GM18870 (cell line): ENCODE results near the gene AK2.
"Not testable (repeated sequence)": the region's sequence is repeated elsewhere in the genome, so short reads cannot be mapped to it uniquely, and the experiment has no call there.

Source experiments
- ATAC-seq: cut with Tn5 transposase; IDR thresholded peaks from one replicate; pipeline ENCODE4 v1.9.1; 2021; ENCODE audit warnings: moderate library complexity; ENCODE audit not compliant: unreplicated experiment

Gene AK2

DNA sequence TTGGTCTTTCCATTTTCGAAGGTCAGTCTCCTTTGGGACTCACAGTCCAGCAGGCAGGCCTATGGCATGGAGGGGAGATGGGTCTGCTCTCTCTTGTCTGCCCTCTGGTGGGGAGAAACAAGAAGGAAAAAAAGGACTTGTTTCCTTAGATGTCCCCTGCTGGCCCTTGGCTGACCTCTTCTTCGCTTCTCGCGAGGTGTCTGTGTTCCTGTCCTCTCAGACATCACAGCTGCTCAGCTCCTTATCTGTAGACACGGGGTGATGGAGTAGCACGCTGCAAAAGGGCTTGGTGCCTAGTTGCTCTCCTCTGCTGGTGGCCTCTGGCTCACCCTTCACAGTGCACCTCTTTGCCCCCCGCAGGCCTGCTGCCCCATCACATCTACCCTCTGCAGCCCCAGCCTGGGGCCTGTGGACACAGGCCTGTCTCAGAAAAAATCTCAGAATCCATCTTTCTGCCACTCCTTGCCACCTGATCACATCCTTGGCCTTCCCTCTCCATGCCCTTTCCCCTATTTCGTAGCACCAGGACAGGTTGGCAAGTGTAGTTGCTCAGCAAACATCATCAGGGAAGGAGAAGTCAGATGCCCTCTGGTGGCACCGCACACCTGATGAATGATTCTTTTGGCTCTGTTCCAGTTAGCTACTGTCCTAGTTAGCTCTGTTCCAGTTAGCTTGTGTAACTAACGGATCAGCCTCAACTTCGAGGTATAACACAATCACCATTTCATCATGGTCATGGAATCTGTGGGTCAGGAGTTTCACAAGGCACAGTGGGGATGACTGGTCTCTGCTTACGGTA, 18.7 kb upstream of the AK2 start:
- no peak for ATAC-seq

DNA sequence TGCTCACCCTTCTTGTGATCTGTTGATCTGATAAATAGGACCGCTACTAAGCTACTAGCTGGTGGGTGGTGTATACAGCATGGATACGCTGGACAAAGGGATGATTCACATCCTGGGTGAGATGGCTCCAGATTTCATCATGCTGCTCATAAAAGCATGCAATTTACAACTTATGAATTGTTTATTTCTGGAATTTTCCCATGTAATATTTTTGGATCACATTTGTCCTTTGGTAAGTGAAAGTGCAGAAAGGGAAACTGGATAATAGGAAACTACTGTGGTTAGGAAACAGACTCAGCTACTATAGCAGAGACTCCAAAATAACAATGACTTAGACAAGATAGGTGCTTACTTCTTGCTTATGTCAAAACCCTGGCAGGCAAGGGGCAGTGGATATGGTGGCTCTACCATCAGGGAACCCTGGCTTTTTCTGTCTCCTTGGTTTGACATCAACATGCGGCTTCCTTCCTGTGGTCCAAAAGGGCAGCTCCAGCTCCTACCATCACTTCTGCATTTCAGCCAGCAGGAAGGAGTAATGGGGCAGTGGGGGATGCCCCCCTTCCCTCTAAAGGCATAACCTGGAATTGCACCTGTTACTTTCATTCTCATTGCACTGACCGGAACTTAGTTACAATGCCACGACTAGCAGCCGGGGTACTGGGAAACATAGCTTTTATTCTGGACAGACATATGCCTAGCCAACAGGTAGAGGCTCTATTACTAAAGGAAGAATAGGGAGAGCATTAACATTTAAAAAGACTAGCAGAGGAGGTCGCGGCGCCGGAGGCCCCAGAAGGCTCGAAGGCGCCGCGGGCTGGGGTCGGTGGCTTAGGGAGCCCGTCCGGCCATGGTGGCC, 13.8 kb upstream of the AK2 start:
- no peak for ATAC-seq

DNA sequence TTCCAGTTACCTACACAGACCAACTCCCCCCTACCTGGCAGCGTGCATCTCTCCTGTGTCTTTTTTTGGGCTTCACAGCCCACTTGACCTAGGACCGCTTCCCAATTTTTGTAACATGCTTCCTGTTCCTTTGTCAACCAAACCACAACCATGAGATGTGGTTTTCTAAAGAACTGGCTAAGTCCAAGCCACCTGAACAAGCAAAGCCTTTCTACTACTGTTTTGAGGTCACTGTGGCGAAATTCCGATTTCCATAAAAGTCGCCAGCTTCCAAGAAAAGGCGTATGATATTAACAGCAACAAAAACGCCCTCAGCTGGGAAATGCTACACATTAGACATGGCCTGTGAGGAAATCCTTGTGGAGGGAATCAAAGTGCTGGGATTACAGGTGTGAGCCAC, 12.7 kb upstream of the AK2 start:
- no peak for ATAC-seq

DNA sequence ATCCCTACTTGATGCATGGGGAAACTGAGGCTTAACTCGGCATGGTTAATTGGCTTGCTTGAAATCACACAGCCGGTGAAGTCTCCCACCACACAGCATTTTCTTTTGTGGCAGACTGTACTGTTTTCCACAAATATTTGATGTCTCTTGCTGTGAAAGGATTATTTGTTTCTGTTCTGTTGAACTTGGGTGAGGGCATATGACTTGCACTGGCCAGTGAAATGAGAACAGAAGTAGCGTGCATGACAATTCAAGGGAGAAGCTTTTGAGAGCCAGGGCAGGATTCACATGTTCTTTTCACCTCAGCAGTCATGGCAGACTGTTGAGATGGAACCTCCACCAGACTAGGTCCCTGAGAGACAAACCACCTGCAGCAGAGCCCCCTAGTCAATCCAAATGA, 11.7 kb upstream of the AK2 start:
- ATAC-seq: no peak

DNA sequence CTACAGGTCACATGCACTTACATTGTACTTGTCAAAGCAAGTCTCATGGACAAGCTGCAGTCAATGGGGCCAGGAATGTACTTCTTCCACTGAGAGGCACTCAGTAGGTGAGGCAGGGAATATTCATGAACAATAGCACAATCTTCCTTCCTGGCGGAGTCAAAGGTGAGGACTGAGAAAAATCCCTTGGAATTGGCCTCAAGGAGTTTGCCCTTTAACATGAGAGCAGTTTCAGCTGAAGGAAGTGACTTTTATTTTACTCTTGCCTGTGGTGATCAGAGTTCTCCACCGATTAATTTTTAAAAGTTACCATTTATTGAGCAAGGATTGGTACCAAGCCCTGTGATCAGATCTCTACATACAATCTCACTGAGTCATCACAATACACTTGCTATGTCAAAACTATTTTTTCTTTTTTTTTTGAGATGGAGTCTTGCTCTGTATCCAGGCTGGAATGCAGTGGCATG, 11.2 kb upstream of the AK2 start:
- no peak for ATAC-seq

DNA sequence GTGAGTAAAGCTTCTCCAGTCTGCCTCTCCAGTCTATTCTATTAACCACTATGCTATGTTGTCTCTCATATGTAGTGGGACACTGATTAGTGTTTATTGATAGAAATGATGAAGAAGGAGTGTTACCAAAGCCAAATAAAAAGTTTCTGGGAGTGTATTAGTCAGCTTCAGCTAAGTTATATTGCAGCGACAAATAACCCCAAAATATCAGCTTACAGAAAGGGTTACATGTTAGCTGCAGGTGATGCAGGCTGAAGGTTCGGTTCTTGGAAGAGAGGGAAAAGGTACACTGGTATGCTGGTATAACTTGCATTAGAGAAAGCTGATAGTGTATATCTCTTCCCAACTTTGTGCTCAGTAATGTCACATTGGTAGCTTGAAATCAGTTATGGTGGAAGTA, 10.6 kb upstream of the AK2 start:
- no peak for ATAC-seq

DNA sequence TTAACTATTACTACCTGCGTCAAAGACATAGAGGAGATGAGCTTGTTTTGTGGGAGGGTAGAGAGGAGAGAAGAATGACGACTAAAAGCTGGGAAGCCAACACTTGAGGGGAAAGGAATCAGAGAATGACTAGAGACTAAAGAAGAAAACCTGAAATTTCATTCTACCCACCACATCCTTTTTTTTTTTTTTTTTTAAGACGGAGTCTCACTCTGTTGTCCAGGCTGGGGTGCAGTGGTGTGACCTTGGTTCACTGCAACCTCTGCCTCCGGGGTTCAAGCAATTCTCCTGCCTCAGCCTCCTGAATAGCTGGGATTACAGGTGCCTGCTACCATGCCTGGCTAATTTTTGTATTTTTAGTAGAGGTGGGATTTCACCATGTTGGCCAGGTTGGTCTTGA, 9.6 kb upstream of the AK2 start:
- not testable (repeated sequence) for ATAC-seq

DNA sequence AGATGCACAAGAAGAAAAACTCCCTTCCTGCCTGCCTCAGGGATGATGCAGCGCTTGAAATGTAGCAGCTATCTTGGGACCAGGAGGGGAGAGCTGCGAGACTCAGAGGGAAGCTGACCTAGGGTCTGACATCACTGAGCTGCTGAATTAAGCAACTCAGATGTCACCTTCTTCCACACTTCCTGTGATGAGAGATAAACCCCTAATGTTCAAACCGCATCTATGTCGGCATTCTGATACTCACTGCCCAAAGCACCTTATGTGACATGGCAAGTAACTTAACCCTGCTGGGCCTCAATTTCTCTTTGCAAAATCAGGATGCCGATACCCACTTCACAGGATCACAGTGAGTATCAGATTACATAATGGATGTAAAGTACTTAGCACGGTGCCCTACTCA, 9.1 kb upstream of the AK2 start:
- no peak for ATAC-seq

DNA sequence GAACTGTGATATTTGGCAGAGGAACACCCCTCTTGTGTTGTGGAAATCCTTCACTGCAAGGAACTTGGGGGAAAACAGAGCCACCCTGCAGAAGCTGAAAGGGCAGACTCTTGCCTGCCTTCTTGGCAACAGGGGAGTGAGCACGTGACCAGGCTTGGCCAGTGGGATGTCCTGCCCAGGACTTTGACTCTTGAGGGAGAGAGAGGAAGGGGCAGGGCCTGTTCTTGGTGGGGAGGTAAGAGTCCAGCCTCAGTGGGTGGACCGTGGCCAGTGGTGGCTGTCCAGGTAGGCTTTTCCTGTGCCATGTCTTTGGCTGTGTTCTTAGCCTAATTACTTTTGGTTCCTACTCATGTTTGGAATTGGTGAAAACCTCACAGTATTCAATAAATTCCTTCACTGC, 8.6 kb upstream of the AK2 start:
- ATAC-seq: no peak

DNA sequence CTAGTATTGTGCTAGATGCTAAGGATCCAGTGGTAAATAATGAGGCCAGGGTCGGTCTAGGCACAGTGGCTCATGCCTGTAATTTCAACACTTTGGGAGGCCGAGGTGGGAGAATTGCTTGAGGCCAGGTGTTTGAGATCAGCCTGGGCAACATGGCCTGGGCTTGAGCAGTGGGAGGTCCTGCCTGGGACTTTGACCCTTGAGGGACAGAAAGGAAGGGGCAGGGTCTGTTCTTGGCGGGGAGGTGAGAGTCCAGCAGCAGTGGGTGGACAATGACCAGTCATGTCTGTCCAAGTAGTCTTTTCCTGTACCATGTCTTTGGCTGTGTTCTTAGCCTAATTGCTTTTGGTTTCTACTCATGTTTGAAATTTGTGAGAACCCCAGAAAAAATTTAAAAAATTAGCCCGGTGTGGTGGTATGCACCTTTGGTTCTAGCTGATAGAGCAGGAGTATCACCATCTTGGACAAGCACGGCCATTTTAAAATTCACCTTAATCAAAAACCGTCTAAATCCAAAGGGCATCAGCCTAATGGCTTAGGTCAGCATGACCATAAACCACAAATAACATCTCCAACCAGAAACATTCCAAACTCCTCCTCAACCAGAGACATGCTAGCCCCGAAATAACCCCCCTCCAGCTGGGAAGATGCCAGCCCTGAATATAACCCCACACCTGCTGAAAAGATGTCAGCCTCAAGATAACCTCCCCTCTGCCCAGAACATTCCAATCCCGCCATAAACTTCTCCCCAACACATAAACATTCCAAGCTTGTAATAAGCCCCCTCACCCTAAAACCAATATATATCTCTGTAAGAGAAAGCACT, 6.8 kb upstream of the AK2 start:
- no peak for ATAC-seq

DNA sequence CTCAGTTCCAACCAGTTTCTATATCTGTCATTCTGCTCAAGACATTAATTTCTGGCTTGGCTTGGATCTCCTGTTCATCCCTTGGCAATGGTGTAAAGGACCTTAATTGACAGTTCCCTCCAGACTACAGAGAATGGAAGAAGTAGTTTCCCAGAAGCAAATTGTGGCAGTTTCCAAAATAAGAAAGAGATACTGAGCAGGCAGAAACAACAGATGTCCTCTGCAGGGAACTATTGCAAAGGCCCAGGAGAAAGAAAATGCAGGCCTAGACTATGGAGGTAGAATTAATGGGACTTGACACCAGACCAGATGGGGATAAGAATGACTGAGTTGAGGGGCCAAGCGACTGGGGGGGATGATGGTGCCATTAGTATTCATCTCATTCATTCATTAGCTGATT, 6.1 kb upstream of the AK2 start:
- no peak for ATAC-seq

DNA sequence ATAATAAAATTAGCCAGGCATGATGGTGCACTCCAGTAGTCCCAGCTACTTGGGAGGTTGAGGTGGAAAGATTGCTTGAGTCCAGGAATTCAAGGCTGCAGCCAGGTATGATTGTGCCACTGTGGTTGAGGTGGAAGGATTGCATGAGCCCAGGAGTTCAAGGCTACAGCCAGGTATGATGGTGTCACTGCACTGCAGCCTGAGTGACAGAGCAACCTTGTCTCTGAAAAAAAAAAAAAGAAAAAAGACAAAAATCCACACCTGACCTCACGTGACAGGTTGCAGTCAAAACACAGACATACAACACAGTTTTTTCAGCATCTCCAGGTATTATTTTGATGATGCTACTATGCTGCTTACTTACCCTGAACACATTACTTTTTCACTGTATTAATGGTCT, 4.3 kb upstream of the AK2 start:
- no peak for ATAC-seq

DNA sequence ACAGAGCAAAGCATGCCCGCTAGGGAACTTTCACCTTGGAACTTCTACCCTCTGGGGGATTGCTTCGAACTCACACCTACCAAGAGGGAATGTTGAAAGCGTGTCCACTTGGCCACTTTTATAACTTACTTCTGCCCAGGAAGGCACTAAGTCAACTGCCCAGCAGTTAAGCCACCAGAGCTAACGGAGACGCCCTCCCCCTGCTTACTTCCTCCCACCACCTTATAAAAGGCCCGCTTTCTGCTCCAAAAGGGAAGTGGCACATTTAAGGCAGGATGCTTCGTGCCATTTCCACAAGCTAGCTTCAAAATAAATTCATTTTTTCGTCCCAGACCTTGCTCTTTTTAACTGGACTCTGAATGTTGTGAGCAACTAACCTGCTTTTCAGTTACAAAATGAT, 3.2 kb upstream of the AK2 start:
- ATAC-seq: no peak

DNA sequence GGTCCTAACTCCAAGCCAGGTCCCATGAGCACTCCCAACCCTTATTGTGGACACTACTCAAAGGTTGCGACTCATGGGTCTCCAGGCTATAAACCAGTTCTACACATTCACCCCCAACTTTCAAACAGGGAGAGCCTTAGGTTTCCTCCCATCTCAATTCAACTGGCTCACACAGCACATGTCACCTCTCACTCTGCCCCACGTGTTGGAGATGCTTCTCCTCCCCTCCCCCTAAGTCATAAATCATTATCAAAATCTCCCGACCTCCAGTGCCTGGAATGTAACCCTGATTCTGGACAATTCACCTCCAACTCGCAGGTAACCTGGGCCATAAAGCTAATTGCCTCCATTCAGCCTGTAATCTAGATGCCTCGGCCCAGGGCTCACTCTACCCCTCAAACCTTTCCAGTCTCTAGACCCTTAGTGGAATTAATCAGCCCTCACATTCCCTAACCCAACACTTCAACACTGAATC, 595 bp downstream of the AK2 start:
- ATAC-seq: no peak

DNA sequence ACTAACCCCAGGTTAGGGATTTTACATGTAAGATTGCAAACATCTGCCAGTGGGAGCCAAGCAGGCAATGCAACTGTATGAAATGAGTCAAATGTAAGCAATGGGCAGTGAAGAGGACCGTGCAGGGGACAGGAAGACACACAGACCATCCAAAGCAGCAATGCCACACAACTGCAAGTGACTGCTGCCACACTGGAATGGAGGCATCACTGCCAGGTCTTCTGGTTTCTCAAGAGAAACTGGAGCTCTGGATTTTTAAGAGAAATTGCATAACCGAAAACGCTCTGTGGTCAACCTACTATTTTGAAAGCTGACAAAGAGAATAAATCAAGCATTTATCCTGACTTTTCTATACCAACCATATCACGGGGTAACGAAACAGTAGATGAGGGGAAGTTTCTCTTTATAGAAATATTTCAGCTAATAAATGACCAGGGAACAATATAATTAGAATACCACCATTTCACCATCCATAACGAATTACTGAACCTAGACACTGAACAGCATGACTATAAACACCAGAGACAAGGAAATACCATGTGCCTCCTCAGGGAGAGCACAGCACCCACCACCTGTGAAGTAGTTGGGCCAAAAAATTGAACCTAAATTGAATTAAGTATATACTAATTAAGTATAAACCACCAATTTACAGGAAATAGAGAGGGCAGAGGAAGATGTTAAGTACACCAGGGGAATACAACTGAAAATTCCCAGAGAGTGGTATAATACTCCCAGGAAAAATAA, 4.4 kb downstream of the AK2 start:
- ATAC-seq: no peak

DNA sequence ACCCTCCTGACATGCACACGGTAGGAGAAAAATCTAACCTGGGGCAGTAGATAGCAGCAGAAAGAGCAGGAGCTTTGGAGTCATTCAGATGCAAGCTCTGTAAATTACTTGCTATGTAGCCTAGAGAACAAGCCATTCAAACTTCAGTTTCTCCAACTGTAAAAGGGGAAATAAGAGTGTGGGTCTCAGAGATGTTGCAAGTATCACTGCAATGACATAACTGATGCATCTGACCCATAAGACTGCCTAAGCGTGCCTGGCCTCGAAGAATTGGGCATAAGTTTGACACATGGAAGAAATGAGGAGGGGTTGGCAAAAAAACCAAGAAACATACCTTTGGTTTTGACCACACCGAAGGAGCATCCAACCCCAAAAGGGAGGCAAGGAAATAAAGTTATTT, 5.2 kb downstream of the AK2 start:
- no peak for ATAC-seq

DNA sequence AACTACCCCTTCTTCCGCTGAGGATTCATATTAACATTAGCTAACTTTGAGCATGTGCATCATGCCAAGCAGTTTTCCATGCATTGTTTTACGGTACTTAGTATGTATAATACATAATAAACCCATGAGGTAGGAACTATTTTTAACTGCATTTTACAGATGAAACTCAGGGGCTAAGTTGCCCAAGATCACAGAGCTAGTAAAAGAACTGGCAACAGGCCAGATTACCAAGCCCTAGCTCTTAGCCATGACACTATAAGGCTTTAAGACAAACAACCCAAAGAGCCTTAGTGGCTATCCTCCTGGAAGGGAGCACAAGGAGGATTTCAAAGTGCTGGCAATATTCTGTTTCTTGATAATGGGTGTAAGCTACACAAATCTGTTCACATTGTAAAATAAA, 6.1 kb downstream of the AK2 start:
- no peak for ATAC-seq

DNA sequence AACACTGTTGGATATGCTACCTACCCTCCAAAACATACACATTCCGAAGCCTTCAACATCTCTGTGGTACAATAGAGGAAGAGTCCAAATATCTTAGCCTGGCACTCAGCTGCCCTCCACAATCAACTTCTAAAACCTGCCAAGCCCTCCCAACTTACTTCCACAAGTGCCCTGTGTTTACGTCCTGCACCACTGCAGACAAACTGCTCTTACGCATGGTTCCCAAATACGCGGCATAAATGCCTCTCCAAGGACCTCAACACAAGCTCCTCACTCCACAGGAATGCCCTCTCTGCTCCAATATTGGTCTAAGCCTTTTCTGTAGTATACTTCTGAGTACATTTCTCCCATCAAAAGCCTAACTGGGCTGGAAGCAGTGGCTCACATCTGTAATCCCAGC, 6.8 kb downstream of the AK2 start:
- ATAC-seq: no peak

DNA sequence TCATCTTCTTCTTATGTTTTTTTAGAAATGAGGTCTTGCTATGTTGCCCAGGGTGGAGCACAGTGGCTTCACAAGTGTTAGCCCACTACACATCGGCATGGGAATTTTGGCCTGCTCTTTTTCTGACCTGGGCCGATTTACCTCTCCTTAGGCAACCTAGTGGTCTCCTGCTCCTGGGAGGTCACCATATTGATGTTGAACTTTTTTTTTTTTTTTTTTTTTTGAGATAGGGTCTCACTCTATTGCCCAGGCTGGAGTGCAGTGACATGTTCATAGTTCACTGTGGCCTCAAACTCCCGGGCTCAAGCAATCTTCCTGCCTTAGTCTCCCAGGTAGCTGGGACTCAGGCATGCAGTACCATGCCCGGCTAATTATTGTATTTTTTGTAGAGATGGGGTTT, 7.5 kb downstream of the AK2 start:
- ATAC-seq: no peak

DNA sequence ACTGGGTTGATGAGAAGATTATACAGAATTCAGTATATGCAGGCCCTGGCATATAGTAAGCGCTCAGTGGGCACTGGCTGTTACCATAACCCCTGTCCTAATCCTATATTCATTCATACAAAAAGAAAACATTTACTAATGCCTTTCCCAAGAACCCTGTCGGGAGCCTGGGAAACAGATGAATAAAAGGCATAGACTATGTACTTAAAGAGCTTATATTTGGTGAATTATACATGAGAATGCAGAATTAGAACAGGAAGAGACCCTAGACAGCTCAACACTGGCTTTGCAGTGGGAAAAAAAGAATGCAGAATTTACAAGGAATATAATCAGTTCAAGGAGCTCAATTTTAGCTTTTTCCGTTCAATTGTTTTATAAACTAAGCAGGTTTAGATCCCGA, 10.9 kb downstream of the AK2 start:
- no peak for ATAC-seq

DNA sequence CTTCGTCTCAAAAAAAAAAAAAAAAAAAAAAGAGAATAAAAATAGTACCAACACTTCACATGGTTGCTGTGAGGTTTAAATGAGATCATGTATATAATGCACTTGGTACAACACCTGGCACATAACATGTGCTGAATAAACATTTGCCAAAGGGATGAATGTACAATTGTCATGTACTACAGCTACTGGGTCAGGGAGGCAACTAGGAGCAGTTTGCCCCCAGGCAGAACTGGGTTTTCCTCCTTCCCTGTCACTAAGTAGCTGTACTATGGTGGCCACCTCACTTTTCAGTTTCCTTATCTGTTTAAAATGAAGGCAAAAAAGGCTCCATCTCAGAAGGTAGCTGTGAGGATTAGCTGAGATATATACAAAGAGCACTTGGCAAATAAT, 11.5 kb downstream of the AK2 start:
- ATAC-seq: no peak
